BLaER1 (cell line): Measurements from ENCODE around the gene FAM241B.

ENCODE experiments used
- H3K27ac ChIP-seq: shearing (Covaris generic); formaldehyde crosslinking; 2 replicates; pipeline ENCODE4 v1.8.1; 2022
- H3K27me3 ChIP-seq: shearing (Covaris generic); formaldehyde crosslinking; 2 replicates; pipeline ENCODE4 v1.8.1; 2022
- H3K36me3 ChIP-seq: shearing (Covaris generic); formaldehyde crosslinking; 2 replicates; pipeline ENCODE4 v1.8.1; 2022
- H3K4me1 ChIP-seq: shearing (Covaris generic); formaldehyde crosslinking; 2 replicates; pipeline ENCODE4 v1.8.1; 2022
- H3K4me2 ChIP-seq: shearing (Covaris generic); formaldehyde crosslinking; 2 replicates; pipeline ENCODE4 v1.8.1; 2022
- H3K4me3 ChIP-seq: shearing (Covaris generic); formaldehyde crosslinking; 2 replicates; pipeline ENCODE4 v1.8.1; 2022
- H3K9ac ChIP-seq: shearing (Covaris generic); formaldehyde crosslinking; 2 replicates; pipeline ENCODE4 v1.8.1; 2022
- H3K9me3 ChIP-seq: shearing (Covaris generic); formaldehyde crosslinking; 2 replicates; pipeline ENCODE4 v1.8.1; 2022
- H4K20me1 ChIP-seq: shearing (Covaris generic); formaldehyde crosslinking; 2 replicates; pipeline ENCODE4 v1.8.1; 2022
- Cebpa-rat ChIP-seq: shearing (Covaris generic); IDR thresholded peaks from 2 replicates; pipeline ENCODE4 v1.8.1; 2022

The FAM241B gene

GRCh38 chr10:69647819-69648218 is 17.8 kb downstream of the FAM241B start:
- H3K4me2 ChIP-seq = no peak overlapping the region
- no peak overlapping the region for H3K4me3 ChIP-seq
- H4K20me1 ChIP-seq = no peaks in the 10 kb centered on the region
- no peak for TF ChIP-seq Cebpa-rat
- H3K27me3 ChIP-seq = no peaks in the 10 kb centered on the region
- H3K27ac ChIP-seq = no peak overlapping the region
- peaks cover 34% of the 10 kb centered on the region for H3K4me1 ChIP-seq
- H3K36me3 ChIP-seq = no peaks in the 10 kb centered on the region
- peaks cover 10% of the 10 kb centered on the region for H3K9me3 ChIP-seq
- no peak overlapping the region for H3K9ac ChIP-seq

GRCh38 chr10:69648461-69648860 is 18.4 kb downstream of the FAM241B start:
- Histone ChIP-seq H3K4me3 (no peak overlapping the region), H3K27ac (no peak overlapping the region), H3K9me3 (peaks cover 17% of the 10 kb centered on the region), H3K27me3 (no peaks in the 10 kb centered on the region), H3K36me3 (no peaks in the 10 kb centered on the region), H3K9ac (no peak overlapping the region), H3K4me1 (peaks cover 34% of the 10 kb centered on the region), H4K20me1 (no peaks in the 10 kb centered on the region), H3K4me2 (no peak overlapping the region)
- TF ChIP-seq Cebpa-rat = no peak

GRCh38 chr10:69649786-69650550 is 19.9 kb downstream of the FAM241B start:
- no peaks in the 10 kb centered on the region for H4K20me1 ChIP-seq
- peak overlapping the region; percentile 86 for H3K4me2 ChIP-seq
- no peaks in the 10 kb centered on the region for H3K27me3 ChIP-seq
- H3K4me1 ChIP-seq = peaks cover 34% of the 10 kb centered on the region
- peak overlapping the region; percentile 17; the same call in 1 of the 2 replicates for H3K9ac ChIP-seq
- TF ChIP-seq Cebpa-rat = no peak
- H3K9me3 ChIP-seq = peaks cover 19% of the 10 kb centered on the region
- peak overlapping the region; percentile 31; the same call in 1 of the 2 replicates for H3K27ac ChIP-seq
- H3K4me3 ChIP-seq = no peak overlapping the region
- no peaks in the 10 kb centered on the region for H3K36me3 ChIP-seq

- Histone ChIP-seq H3K27ac (no peak overlapping the region), H4K20me1 (no peaks in the 10 kb centered on the region), H3K4me3 (no peak overlapping the region), H3K9me3 (peaks cover 19% of the 10 kb centered on the region), H3K27me3 (no peaks in the 10 kb centered on the region), H3K4me1 (peaks cover 34% of the 10 kb centered on the region), H3K4me2 (peak overlapping the region; percentile 86), H3K36me3 (no peaks in the 10 kb centered on the region), H3K9ac (peak overlapping the region; percentile 17; the same call in 1 of the 2 replicates)
- no peak for TF ChIP-seq Cebpa-rat
These were observed 20.7 kb downstream of the FAM241B start for GRCh38 chr10:69650589-69651261.

- Histone ChIP-seq H3K9me3 (peaks cover 19% of the 10 kb centered on the region), H4K20me1 (no peaks in the 10 kb centered on the region), H3K27me3 (no peaks in the 10 kb centered on the region), H3K9ac (no peak overlapping the region), H3K4me3 (no peak overlapping the region), H3K4me1 (peaks cover 33% of the 10 kb centered on the region), H3K27ac (peak overlapping the region; percentile 5; the same call in 1 of the 2 replicates), H3K36me3 (no peaks in the 10 kb centered on the region), H3K4me2 (peak overlapping the region; percentile 86)
- no peak for TF ChIP-seq Cebpa-rat
These were observed 21.3 kb downstream of the FAM241B start for GRCh38 chr10:69651362-69651761.

- peaks cover 38% of the 10 kb centered on the region for H3K4me1 ChIP-seq
- H4K20me1 ChIP-seq = no peaks in the 10 kb centered on the region
- peak overlapping the region; percentile 86; the same call in 1 of the 2 replicates for H3K4me2 ChIP-seq
- peaks cover 19% of the 10 kb centered on the region for H3K9me3 ChIP-seq
- no peaks in the 10 kb centered on the region for H3K36me3 ChIP-seq
- no peaks in the 10 kb centered on the region for H3K27me3 ChIP-seq
- H3K9ac ChIP-seq = no peak overlapping the region
- no peak for TF ChIP-seq Cebpa-rat
- H3K27ac ChIP-seq = no peak overlapping the region; the same call in 1 of the 2 replicates
- no peak overlapping the region for H3K4me3 ChIP-seq
These were observed 22.2 kb downstream of the FAM241B start for GRCh38 chr10:69652111-69652856.

DNA sequence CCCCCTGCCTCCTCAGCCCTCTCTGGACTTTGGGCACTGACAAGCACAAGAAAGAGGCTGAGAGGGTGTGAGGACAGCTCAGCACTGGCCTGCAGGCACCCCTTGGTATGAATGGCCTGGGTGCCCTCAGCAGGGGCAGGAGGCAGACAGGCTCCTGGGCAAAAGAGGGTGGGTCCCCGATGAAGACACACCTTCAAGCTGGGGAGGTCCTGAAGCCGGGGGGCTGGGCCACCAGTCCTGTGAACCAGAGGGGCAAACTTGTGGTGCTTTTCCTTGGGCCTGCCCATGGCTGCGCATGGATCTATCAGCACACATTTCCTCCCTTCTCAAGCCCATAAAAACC is 22.8 kb downstream of the FAM241B start:
- peaks cover 40% of the 10 kb centered on the region for H3K4me1 ChIP-seq
- no peak overlapping the region for H3K4me3 ChIP-seq
- H3K36me3 ChIP-seq = no peaks in the 10 kb centered on the region
- H3K9ac ChIP-seq = no peak overlapping the region
- H3K27me3 ChIP-seq = no peaks in the 10 kb centered on the region
- no peaks in the 10 kb centered on the region for H4K20me1 ChIP-seq
- peaks cover 19% of the 10 kb centered on the region for H3K9me3 ChIP-seq
- TF ChIP-seq Cebpa-rat = no peak
- H3K27ac ChIP-seq = no peak overlapping the region
- no peak overlapping the region for H3K4me2 ChIP-seq

DNA sequence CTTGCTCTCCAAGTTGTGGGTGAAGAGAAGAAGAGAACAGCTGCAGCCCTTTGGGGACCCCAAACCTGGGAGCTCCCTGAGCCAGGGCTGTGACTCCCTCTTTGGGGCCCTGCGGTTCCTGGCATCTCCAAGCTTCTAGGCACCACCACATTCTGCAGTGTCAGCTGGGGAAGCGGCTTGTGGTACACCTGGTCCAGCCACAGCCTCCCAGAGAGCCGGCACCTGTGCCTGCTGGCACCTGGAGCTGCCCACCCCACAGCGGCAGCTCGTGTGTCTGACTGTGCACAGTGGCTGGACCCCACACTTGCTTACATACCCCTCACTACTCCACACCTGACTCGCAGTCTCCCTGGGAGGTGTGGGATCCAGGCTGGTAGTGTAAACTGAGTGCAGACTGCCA is 23.5 kb downstream of the FAM241B start:
- TF ChIP-seq Cebpa-rat = no peak
- no peaks in the 10 kb centered on the region for H3K36me3 ChIP-seq
- no peaks in the 10 kb centered on the region for H4K20me1 ChIP-seq
- H3K4me1 ChIP-seq = peaks cover 40% of the 10 kb centered on the region
- H3K9ac ChIP-seq = no peak overlapping the region
- no peak overlapping the region for H3K27ac ChIP-seq
- no peak overlapping the region for H3K4me2 ChIP-seq
- H3K9me3 ChIP-seq = peaks cover 19% of the 10 kb centered on the region
- no peak overlapping the region for H3K4me3 ChIP-seq
- H3K27me3 ChIP-seq = no peaks in the 10 kb centered on the region

DNA sequence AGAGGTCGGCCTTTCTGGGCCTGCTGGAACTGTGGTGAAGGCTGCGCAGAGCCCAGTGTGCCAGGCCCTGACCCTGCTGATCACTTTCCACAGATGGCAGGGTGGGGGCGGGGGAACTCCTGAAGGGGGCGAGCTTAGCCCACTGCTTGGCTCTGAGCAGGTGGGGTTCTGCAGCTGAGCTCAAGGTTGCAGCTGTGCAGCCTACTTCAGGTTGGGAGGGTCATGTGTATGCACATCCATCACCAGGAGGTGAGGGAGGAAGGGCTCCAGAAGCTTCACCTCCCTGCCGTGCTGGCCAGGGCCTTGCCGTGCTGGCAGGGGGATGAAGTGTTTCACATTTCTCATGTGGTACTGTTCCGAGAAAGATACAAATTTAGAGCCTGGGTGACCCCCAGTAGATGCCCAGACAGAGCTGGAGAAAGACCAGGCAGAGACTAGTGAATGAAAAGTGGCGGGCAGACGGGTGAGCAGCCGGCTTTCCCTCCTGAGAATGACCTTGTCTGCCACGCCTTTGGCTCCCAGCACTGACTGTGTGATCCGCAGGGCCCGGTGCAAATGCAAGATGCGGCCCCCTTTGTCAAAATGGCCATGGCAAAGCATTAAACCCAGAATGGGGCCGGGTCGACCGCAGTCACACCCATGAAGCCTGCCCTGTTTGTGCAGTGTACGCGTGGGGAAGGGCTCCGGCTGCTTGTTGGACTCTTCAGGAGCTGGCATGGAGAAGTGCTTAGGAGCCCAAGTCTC is 25.2 kb downstream of the FAM241B start:
- Histone ChIP-seq H3K36me3 (no peaks in the 10 kb centered on the region), H3K4me3 (no peak overlapping the region), H3K27me3 (no peaks in the 10 kb centered on the region), H3K27ac (no peak overlapping the region), H3K9me3 (peaks cover 19% of the 10 kb centered on the region), H4K20me1 (no peaks in the 10 kb centered on the region), H3K4me1 (peaks cover 29% of the 10 kb centered on the region), H3K4me2 (no peak overlapping the region), H3K9ac (no peak overlapping the region)
- TF ChIP-seq Cebpa-rat = no peak
